SK-N-MC (cell line): ENCODE data around the gene PDX1.

Experiments
- EZH2 ChIP-seq: fragments of 200-600 bp; sonication (generic); IDR thresholded peaks from one replicate; pipeline ENCODE4 v1.6.1; 2017; ENCODE audit warnings: antibody characterized with exemption
- FOXP2 ChIP-seq: optimal IDR thresholded peaks from 2 replicates; pipeline ENCODE3; 2011; ENCODE audit warnings: mild to moderate bottlenecking, moderate library complexity; ENCODE audit not compliant: insufficient read depth; ENCODE audit errors: extremely low read length, control extremely low read depth
- POLR2AphosphoS5 ChIP-seq: IDR thresholded peaks from 2 replicates; pipeline ENCODE4 v1.6.1; 2012; ENCODE audit warnings: mild to moderate bottlenecking, low read depth, low read length, borderline replicate concordance

DNA sequence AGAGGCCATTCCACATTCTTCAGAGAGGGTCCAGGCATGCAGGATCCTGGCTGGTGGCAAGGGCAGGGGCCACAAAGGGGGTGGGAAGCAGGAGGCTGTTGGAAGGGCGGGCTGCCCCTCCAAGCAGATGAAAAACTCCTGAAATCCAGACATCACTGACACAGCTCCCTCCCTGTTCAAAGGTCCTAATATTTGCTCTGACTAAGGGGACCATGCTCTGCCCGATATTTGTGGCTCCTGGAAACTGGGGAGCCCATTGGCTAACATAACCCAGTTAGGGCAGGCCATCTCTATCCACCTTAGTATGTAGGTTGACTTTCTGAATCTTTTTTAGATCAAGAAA, 52.6 kb downstream of the PDX1 start:
- TF ChIP-seq EZH2 = no peak
- no peak for TF ChIP-seq POLR2AphosphoS5
- no peak for TF ChIP-seq FOXP2
